ENCODE data around the gene FAM90A1. TPM values are rescaled to one million over a fixed set of nuclear protein-coding genes. Genes with fewer than 3 reads are reported as not detected.
A peak's percentile ranks its signal among the peaks of the same experiment; 100 is the strongest.
"Not testable (repeated sequence)": the region's sequence is repeated elsewhere in the genome, so short reads cannot be mapped to it uniquely, and the experiment has no call there.

FAM90A1 gene
- total RNA-seq, 2 donors from 2014 or later: 0.42 TPM; not detected in 1

GRCh38 chr12:8242622-8242879 is 15.1 kb upstream of the FAM90A1 start:
- Histone ChIP-seq H3K4me3 (peak overlapping the region; percentile 67), H3K27ac (peak overlapping the region; percentile 57), H3K9ac (ENCODE audit: low read depth in 2 of 2, low read length in 2 of 2) (peak overlapping the region; percentile 58 to 61)
- H3K4me1 ChIP-seq; DNase-seq; H3K9me3 ChIP-seq; H3K27me3 ChIP-seq; H3K36me3 ChIP-seq; intact Hi-C loops (cut with DNase I): not testable (repeated sequence)

GRCh38 chr12:8241917-8242621 is 14.7 kb upstream of the FAM90A1 start:
- peak; percentile 36 for DNase-seq
- H3K4me3 ChIP-seq: peak overlapping the region; percentile 67

GRCh38 chr12:8240340-8241114 is 13.1 kb upstream of the FAM90A1 start:
- H3K4me3 ChIP-seq; H3K9me3 ChIP-seq; H3K36me3 ChIP-seq; H3K27ac ChIP-seq; H3K9ac ChIP-seq (ENCODE audit: low read depth in 2 of 2, low read length in 2 of 2); H3K27me3 ChIP-seq; intact Hi-C loops (cut with DNase I); H3K4me1 ChIP-seq; DNase-seq: not testable (repeated sequence)

More at GRCh38 chr12:8241917-8242621, 14.7 kb upstream of the FAM90A1 start:
- H3K4me1 ChIP-seq; H3K9me3 ChIP-seq; H3K27me3 ChIP-seq; intact Hi-C loops (cut with DNase I); H3K36me3 ChIP-seq: not testable (repeated sequence)
- Histone ChIP-seq H3K9ac (ENCODE audit: low read depth in 2 of 2, low read length in 2 of 2) (peak overlapping the region; percentile 58 to 61), H3K27ac (peak overlapping the region; percentile 57)

- DNase-seq; H3K4me1 ChIP-seq; H3K36me3 ChIP-seq; H3K4me3 ChIP-seq; H3K27ac ChIP-seq; H3K9ac ChIP-seq (ENCODE audit: low read depth in 2 of 2, low read length in 2 of 2); H3K9me3 ChIP-seq; H3K27me3 ChIP-seq; intact Hi-C loops (cut with DNase I): not testable (repeated sequence)
Measured at GRCh38 chr12:8237031-8237430, 9.6 kb upstream of the FAM90A1 start.

GRCh38 chr12:8235316-8236157 is 8.1 kb upstream of the FAM90A1 start:
- H3K9ac ChIP-seq (ENCODE audit: low read depth in 2 of 2, low read length in 2 of 2); intact Hi-C loops (cut with DNase I); DNase-seq; H3K27ac ChIP-seq; H3K4me3 ChIP-seq; H3K36me3 ChIP-seq; H3K9me3 ChIP-seq; H3K27me3 ChIP-seq; H3K4me1 ChIP-seq: not testable (repeated sequence)

- intact Hi-C loops (cut with DNase I): loop anchor here (5.0 kb wide), 1 partner anchor 127 kb away; no protein-coding TSS in a partner anchor
- not testable (repeated sequence) for H3K4me3 ChIP-seq; H3K27ac ChIP-seq; H3K9ac ChIP-seq (ENCODE audit: low read depth in 2 of 2, low read length in 2 of 2); DNase-seq; H3K36me3 ChIP-seq; H3K9me3 ChIP-seq; H3K4me1 ChIP-seq; H3K27me3 ChIP-seq
Measured at GRCh38 chr12:8234746-8235145, 7.3 kb upstream of the FAM90A1 start.

- not testable (repeated sequence) for H3K4me3 ChIP-seq; H3K36me3 ChIP-seq; H3K27me3 ChIP-seq; H3K4me1 ChIP-seq; H3K27ac ChIP-seq; H3K9ac ChIP-seq (ENCODE audit: low read depth in 2 of 2, low read length in 2 of 2); H3K9me3 ChIP-seq; DNase-seq
- intact Hi-C loops (cut with DNase I): loop anchor here (5.0 kb wide), 1 partner anchor 127 kb away; no protein-coding TSS in a partner anchor
Measured at GRCh38 chr12:8233935-8234495, 6.6 kb upstream of the FAM90A1 start.

GRCh38 chr12:8233300-8233855 is 6.0 kb upstream of the FAM90A1 start:
- H3K27ac ChIP-seq; H3K36me3 ChIP-seq; H3K9me3 ChIP-seq; H3K9ac ChIP-seq (ENCODE audit: low read depth in 2 of 2, low read length in 2 of 2); H3K4me1 ChIP-seq; H3K4me3 ChIP-seq; H3K27me3 ChIP-seq; DNase-seq: not testable (repeated sequence)
- intact Hi-C loops (cut with DNase I): loop anchor here (5.0 kb wide), 1 partner anchor 126 kb away; no protein-coding TSS in a partner anchor

Data from colonic mucosa (tissue), 4 donors.